Bronchial epithelial cell (primary cell): ENCODE data around the gene CCDC78. TPM values are rescaled to one million over a fixed set of nuclear protein-coding genes. Genes with fewer than 3 reads are reported as not detected.

Experiments
- DNase-seq: peaks from one replicate; pipeline ENCODE4 v3.0.0-alpha.2; 2010; ENCODE audit warnings: low read depth
- FAIRE-seq: peaks from 2 replicates; lab custom pipeline; 2011; peaks lifted over from hg19 to GRCh38; lab: Jason Lieb, UNC
- H3K27me3 ChIP-seq: 2 replicates; pipeline ENCODE4 v1.5.1; 2011; ENCODE audit warnings: low read length; ENCODE audit not compliant: control insufficient read depth, insufficient read depth
- H3K36me3 ChIP-seq: 2 replicates; pipeline ENCODE4 v1.5.1; 2011; ENCODE audit warnings: low read length; ENCODE audit not compliant: control insufficient read depth, insufficient read depth
- H3K4me3 ChIP-seq: 2 replicates; pipeline ENCODE4 v1.5.1; 2011; ENCODE audit warnings: mild to moderate bottlenecking, low read depth, low read length, control low read depth
- total RNA-seq: library from RNA; depleted of rRNA; stranded (reverse); fragments of >200 nt; gene quantifications from 2 replicates; pipeline ENCODE4 v1.2.1, GENCODE V29; 2014
- TF ChIP-seq, protein P1 (sequence below): IDR thresholded peaks from 2 replicates; pipeline ENCODE4 v1.5.1; 2011; ENCODE audit warnings: mild to moderate bottlenecking, moderate library complexity, low read length, control low read depth, inconsistent platforms; ENCODE audit not compliant: insufficient read depth, severe bottlenecking

The CCDC78 gene
- total RNA-seq, 1 donor from 2014 or later = 1.6 TPM

DNA sequence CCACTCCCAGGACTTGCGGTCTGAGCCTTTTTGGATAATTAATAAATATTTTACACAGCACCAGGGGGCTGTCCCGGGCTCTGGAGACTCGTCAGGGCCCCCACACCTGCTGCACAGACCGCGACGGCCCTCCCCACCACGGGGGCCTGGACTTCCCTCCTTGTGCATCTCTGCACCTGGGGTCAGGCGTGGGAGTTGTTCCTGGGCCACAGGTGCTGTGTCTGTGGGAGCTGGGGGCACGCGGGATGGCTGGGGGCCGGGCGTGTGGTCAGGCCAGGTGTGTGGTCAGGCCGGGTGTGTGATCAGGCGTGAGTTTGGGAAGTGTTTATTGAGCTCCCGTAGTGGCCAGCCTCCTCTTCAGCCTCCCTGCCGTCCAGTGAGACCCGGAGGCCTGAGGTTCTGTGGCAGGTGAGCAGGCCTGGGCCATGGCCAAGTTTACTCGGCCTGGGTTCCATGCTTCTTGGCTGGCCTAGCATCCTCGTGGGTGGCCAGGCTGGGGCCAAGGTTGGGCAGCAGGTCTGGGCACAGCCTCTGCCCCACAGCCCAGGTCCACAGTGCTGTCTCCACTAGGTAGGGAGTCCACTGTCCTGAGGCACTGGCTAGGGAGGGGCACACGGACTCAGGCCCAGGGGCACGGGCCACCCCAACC is 47.9 kb downstream of the CCDC78 start:
- Histone ChIP-seq H3K36me3 (peaks cover 28% of the 10 kb centered on the region), H3K27me3 (no peaks in the 10 kb centered on the region), H3K4me3 (peak overlapping the region; percentile 42)
- no peak for FAIRE-seq
- no peak for DNase-seq
- TF ChIP-seq, protein P1, sequence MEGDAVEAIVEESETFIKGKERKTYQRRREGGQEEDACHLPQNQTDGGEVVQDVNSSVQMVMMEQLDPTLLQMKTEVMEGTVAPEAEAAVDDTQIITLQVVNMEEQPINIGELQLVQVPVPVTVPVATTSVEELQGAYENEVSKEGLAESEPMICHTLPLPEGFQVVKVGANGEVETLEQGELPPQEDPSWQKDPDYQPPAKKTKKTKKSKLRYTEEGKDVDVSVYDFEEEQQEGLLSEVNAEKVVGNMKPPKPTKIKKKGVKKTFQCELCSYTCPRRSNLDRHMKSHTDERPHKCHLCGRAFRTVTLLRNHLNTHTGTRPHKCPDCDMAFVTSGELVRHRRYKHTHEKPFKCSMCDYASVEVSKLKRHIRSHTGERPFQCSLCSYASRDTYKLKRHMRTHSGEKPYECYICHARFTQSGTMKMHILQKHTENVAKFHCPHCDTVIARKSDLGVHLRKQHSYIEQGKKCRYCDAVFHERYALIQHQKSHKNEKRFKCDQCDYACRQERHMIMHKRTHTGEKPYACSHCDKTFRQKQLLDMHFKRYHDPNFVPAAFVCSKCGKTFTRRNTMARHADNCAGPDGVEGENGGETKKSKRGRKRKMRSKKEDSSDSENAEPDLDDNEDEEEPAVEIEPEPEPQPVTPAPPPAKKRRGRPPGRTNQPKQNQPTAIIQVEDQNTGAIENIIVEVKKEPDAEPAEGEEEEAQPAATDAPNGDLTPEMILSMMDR = no peak

DNA sequence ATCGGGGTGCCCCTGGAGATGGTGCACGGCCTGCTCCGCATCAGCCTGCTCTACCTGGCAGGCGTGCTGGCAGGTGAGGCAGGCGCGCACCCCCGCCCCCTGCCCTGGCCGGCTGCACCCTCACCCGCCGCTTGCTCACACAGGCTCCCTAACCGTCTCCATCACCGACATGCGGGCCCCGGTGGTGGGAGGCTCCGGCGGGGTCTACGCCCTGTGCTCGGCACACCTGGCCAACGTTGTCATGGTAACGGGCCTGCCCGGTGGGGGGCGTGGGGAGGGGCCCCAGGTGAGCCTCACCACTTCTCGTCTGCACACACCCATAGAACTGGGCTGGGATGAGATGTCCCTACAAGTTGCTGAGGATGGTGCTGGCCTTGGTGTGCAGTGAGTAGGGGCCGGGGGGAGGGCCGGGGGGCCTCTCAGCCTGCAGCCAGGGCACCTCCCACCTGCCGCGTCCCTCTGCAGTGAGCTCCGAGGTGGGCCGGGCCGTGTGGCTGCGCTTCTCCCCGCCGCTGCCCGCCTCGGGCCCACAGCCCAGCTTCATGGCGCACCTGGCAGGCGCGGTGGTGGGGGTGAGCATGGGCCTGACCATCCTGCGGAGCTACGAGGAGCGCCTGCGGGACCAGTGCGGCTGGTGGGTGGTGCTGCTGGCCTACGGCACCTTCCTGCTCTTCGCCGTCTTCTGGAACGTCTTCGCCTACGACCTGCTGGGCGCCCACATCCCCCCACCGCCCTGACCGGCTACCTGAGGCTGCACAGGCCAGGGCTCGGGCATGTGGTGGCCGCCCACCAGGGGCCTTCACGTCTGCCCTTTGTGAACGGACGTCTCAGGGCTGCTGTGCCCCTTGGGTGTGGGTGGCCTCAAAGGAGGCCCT is 48.7 kb downstream of the CCDC78 start:
- H3K36me3 ChIP-seq = peaks cover 24% of the 10 kb centered on the region
- FAIRE-seq = no peak
- TF ChIP-seq, protein P1 = no peak
- H3K4me3 ChIP-seq = peak overlapping the region; percentile 42
- no peak for DNase-seq
- H3K27me3 ChIP-seq = no peaks in the 10 kb centered on the region

DNA sequence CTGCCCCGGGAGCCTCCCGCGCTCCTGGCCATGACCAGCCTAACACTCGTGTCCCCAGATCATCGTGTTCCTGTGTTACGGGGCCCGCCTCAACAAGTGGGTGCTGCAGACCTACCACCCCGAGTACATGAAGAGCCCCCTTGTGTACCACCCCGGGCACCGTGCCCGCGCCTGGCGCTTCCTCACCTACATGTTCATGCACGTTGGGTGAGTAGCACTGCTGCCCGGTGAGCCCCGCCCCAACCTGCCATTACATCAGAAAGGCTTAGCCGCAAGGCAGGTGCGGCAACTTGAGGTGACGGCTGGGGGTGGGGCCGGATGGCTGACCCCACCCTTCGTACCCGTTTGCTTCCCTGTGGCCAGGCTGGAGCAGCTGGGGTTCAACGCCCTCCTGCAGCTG is 49.3 kb downstream of the CCDC78 start:
- peak overlapping the region; percentile 42 for H3K4me3 ChIP-seq
- peak; percentile 62 for FAIRE-seq
- peaks cover 24% of the 10 kb centered on the region for H3K36me3 ChIP-seq
- TF ChIP-seq, protein P1 = no peak
- peak; percentile 92 for DNase-seq
- H3K27me3 ChIP-seq = no peaks in the 10 kb centered on the region

DNA sequence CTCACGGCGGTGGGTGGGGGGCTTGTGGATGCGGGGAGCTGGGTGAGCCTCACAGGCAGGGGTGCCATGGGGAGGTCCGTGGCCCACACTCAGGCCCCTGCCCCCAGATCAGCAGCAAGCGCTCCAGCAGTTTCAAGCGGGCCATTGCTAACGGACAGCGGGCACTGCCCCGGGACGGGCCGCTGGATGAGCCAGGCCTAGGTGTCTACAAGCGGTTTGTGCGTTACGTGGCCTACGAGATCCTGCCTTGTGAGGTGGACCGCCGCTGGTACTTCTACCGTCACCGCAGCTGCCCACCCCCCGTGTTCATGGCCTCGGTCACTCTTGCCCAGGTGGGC is 49.7 kb downstream of the CCDC78 start:
- DNase-seq (no peak), FAIRE-seq (no peak)
- TF ChIP-seq, protein P1 = no peak
- H3K4me3 ChIP-seq = peak overlapping the region; percentile 14
- no peaks in the 10 kb centered on the region for H3K27me3 ChIP-seq
- peaks cover 21% of the 10 kb centered on the region for H3K36me3 ChIP-seq

DNA sequence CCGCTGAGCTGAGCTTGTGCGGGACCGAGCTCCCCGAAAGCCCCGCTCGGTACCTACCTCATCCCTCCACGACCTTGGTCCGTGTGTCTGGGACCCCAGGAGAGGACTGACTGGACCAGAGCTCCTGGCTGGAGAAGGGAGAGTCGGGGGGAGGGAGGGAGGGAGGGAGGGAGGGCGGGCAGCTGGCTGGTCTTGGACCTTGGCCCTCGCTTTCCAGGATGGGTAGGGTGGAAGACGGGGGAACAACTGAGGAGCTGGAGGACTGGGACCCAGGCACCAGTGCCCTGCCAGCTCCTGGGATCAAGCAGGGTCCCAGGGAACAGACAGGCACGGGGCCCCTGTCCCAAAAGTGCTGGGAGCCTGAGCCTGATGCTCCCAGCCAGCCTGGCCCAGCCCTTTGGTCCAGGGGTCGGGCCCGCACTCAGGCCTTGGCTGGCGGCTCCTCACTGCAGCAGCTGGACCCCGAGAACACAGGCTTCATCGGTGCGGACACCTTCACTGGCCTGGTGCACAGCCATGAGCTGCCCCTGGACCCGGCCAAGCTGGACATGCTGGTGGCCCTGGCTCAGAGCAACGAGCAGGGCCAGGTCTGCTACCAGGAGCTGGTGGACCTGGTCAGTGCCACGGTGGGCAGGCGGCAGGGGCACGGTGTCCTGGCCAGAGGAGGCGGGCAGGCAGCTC is 50.2 kb downstream of the CCDC78 start:
- TF ChIP-seq, protein P1 = no peak
- no peak for FAIRE-seq
- no peaks in the 10 kb centered on the region for H3K27me3 ChIP-seq
- DNase-seq = no peak
- peaks cover 19% of the 10 kb centered on the region for H3K36me3 ChIP-seq
- peak overlapping the region; percentile 30 for H3K4me3 ChIP-seq
